Peyer's patch (tissue), 4 donors: Measurements from ENCODE around the gene ERVK3-1.

Source experiments
- POLR2A ChIP-seq, 2 donors: fragments of 450-650 bp; IDR thresholded peaks; one replicate each; pipeline ENCODE4 v1.5.1; 2017; ENCODE audit warnings: antibody characterized with exemption in 2 of 2, mild to moderate bottlenecking in 2 of 2, moderate library complexity in 2 of 2
- TF ChIP-seq, protein P1 (sequence below), 6 experiments: fragments of 450-650 bp in 4 of 6; fragments of 200-600 bp in 2 of 6; sonication (generic) in 1 of 6; IDR thresholded peaks; one replicate each; pipeline ENCODE4 v1.5.1; 2017 to 2019; ENCODE audit warnings: antibody characterized with exemption in 6 of 6, mild to moderate bottlenecking in 3 of 6, moderate library complexity in 1 of 6

DNA sequence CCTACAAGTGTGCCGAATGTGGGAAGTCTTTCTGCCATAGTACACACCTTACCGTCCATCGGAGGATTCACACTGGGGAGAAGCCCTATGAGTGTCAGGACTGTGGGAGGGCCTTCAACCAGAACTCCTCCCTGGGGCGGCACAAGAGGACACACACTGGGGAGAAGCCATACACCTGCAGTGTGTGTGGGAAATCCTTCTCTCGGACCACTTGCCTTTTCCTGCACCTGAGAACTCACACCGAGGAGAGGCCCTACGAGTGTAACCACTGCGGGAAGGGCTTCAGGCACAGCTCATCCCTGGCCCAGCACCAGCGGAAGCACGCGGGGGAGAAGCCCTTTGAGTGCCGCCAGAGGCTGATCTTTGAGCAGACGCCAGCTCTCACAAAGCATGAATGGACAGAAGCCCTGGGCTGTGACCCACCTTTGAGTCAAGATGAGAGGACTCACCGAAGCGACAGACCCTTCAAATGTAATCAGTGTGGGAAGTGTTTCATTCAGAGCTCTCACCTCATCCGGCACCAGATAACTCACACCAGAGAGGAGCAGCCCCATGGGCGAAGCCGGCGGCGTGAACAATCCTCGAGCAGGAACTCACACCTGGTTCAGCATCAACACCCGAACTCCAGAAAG, 10.3 kb upstream of the ERVK3-1 start:
- TF ChIP-seq, protein P1, sequence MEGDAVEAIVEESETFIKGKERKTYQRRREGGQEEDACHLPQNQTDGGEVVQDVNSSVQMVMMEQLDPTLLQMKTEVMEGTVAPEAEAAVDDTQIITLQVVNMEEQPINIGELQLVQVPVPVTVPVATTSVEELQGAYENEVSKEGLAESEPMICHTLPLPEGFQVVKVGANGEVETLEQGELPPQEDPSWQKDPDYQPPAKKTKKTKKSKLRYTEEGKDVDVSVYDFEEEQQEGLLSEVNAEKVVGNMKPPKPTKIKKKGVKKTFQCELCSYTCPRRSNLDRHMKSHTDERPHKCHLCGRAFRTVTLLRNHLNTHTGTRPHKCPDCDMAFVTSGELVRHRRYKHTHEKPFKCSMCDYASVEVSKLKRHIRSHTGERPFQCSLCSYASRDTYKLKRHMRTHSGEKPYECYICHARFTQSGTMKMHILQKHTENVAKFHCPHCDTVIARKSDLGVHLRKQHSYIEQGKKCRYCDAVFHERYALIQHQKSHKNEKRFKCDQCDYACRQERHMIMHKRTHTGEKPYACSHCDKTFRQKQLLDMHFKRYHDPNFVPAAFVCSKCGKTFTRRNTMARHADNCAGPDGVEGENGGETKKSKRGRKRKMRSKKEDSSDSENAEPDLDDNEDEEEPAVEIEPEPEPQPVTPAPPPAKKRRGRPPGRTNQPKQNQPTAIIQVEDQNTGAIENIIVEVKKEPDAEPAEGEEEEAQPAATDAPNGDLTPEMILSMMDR (IDR thresholded peaks at IDR 0.05): no peak
- no peak for TF ChIP-seq POLR2A (IDR thresholded peaks at IDR 0.05)
